ENCODE measurements around the gene PDE9A. TPM values are rescaled to one million over a fixed set of nuclear protein-coding genes. Genes with fewer than 3 reads are reported as not detected.

PDE9A gene
- total and polyA plus RNA-seq, 2 experiments from 2014 or later: 26.5 to 31.1 TPM

DNA sequence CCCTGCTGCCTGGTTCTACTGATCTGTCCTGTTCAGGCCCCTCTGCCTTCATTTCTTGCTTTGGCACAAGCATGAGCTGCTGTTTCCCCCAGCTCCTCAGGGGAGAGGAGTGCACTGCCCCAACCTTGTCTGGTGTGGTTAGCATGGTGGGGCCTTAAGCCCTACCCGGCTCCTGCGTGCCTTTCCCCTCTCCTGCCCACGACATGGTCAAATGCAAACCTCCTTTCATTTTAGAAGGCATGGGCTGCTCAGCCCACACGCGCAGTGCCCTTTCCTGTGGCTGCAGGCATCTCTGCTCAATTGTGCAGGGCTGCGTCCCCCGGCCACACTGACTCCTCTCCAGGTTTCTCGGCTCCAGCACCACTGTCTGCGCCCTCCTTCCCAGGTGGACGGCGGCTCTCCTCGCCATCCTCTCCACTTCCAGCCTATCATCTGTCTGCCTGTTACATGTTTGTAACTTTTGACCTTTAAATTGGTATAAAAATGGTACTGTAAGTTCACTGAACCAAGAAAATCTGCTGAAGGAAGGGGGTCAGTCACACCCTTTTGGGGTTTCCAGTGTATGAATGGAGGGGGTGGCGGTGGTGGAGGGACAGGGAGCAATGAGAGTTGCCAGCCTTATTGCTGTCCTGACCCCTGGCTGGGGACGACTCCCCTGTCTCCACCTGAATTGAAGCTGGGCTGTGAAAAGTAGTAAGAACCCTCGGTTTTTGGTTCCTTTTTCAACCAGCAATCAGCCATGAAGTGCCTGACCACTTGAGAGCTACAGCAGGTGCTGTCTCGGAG lies 5.1 kb downstream of the PDE9A start:
- no peak for TF ChIP-seq STAT1 (IDR thresholded peaks at IDR 0.05; ENCODE audit: unreplicated experiment)
- no peak for TF ChIP-seq REST (IDR thresholded peaks at IDR 0.05; ENCODE audit: unreplicated experiment)
- no peak for TF ChIP-seq POLR2AphosphoS5 (IDR thresholded peaks at IDR 0.05; ENCODE audit: low read depth)
- no peak for TF ChIP-seq EZH2 (IDR thresholded peaks at IDR 0.05; ENCODE audit: low read depth, unreplicated experiment)
- TF ChIP-seq EZH2phosphoT487 (IDR thresholded peaks at IDR 0.05; ENCODE audit: unreplicated experiment): no peak
- TF ChIP-seq ZNF331 (CRISPR knock-in tag; IDR thresholded peaks at IDR 0.05; ENCODE audit: low read depth): no peak
- TF ChIP-seq, protein P1, sequence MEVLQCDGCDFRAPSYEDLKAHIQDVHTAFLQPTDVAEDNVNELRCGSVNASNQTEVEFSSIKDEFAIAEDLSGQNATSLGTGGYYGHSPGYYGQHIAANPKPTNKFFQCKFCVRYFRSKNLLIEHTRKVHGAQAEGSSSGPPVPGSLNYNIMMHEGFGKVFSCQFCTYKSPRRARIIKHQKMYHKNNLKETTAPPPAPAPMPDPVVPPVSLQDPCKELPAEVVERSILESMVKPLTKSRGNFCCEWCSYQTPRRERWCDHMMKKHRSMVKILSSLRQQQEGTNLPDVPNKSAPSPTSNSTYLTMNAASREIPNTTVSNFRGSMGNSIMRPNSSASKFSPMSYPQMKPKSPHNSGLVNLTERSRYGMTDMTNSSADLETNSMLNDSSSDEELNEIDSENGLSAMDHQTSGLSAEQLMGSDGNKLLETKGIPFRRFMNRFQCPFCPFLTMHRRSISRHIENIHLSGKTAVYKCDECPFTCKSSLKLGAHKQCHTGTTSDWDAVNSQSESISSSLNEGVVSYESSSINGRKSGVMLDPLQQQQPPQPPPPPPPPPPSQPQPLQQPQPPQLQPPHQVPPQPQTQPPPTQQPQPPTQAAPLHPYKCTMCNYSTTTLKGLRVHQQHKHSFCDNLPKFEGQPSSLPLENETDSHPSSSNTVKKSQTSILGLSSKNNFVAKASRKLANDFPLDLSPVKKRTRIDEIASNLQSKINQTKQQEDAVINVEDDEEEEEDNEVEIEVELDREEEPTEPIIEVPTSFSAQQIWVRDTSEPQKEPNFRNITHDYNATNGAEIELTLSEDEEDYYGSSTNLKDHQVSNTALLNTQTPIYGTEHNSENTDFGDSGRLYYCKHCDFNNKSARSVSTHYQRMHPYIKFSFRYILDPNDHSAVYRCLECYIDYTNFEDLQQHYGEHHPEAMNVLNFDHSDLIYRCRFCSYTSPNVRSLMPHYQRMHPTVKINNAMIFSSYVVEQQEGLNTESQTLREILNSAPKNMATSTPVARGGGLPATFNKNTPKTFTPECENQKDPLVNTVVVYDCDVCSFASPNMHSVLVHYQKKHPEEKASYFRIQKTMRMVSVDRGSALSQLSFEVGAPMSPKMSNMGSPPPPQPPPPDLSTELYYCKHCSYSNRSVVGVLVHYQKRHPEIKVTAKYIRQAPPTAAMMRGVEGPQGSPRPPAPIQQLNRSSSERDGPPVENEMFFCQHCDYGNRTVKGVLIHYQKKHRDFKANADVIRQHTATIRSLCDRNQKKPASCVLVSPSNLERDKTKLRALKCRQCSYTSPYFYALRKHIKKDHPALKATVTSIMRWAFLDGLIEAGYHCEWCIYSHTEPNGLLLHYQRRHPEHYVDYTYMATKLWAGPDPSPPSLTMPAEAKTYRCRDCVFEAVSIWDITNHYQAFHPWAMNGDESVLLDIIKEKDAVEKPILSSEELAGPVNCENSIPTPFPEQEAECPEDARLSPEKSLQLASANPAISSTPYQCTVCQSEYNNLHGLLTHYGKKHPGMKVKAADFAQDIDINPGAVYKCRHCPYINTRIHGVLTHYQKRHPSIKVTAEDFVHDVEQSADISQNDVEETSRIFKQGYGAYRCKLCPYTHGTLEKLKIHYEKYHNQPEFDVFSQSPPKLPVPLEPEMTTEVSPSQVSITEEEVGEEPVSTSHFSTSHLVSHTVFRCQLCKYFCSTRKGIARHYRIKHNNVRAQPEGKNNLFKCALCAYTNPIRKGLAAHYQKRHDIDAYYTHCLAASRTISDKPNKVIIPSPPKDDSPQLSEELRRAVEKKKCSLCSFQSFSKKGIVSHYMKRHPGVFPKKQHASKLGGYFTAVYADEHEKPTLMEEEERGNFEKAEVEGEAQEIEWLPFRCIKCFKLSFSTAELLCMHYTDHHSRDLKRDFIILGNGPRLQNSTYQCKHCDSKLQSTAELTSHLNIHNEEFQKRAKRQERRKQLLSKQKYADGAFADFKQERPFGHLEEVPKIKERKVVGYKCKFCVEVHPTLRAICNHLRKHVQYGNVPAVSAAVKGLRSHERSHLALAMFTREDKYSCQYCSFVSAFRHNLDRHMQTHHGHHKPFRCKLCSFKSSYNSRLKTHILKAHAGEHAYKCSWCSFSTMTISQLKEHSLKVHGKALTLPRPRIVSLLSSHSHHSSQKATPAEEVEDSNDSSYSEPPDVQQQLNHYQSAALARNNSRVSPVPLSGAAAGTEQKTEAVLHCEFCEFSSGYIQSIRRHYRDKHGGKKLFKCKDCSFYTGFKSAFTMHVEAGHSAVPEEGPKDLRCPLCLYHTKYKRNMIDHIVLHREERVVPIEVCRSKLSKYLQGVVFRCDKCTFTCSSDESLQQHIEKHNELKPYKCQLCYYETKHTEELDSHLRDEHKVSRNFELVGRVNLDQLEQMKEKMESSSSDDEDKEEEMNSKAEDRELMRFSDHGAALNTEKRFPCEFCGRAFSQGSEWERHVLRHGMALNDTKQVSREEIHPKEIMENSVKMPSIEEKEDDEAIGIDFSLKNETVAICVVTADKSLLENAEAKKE (CRISPR knock-in tag; IDR thresholded peaks at IDR 0.05): no peak
- no peak for TF ChIP-seq JUNB (IDR thresholded peaks at IDR 0.05; ENCODE audit: unreplicated experiment)
- no peak for TF ChIP-seq ZNF114 (CRISPR knock-in tag; IDR thresholded peaks at IDR 0.05)
- TF ChIP-seq, protein P2, sequence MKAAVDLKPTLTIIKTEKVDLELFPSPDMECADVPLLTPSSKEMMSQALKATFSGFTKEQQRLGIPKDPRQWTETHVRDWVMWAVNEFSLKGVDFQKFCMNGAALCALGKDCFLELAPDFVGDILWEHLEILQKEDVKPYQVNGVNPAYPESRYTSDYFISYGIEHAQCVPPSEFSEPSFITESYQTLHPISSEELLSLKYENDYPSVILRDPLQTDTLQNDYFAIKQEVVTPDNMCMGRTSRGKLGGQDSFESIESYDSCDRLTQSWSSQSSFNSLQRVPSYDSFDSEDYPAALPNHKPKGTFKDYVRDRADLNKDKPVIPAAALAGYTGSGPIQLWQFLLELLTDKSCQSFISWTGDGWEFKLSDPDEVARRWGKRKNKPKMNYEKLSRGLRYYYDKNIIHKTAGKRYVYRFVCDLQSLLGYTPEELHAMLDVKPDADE (IDR thresholded peaks at IDR 0.05): no peak
- no peak for TF ChIP-seq CREB1 (CRISPR knock-in tag; IDR thresholded peaks at IDR 0.05; ENCODE audit: low read depth)
- TF ChIP-seq NANOG (IDR thresholded peaks at IDR 0.05; ENCODE audit: borderline replicate concordance): no peak
- no peak for TF ChIP-seq CTCF (conservative IDR thresholded peaks at IDR 0.05; ENCODE audit: low read depth in 2 of 2)
- Mint-ChIP-seq H3K27me3 (ENCODE audit: insufficient read depth, low read depth, poor library complexity) (peaks cover 17% of the 10 kb centered on the region), H3K4me1 (peaks cover 40% of the 10 kb centered on the region), H3K4me3 (no peak overlapping the region; the same call in 2 of the 3 replicates), H3K27ac (peak overlapping the region; percentile 36), H3K36me3 (ENCODE audit: low read depth) (peaks cover 18% of the 10 kb centered on the region; the same call in 1 of the 3 replicates), H3K9me3 (no peaks in the 10 kb centered on the region)
- DNase-seq (ENCODE audit: low spot score) (no peak), ATAC-seq (no peak)
- H3K4me1 ChIP-seq (ENCODE audit: insufficient read depth): peaks cover 25% of the 10 kb centered on the region
- no peak overlapping the region for H3K4me2 ChIP-seq
- H3K27ac ChIP-seq (ENCODE audit: low read depth): no peak overlapping the region
- peaks cover 24% of the 10 kb centered on the region for H4K20me1 ChIP-seq (replicated peaks; ENCODE audit: insufficient read depth)
- peaks cover 87% of the 10 kb centered on the region for H3K79me2 ChIP-seq (replicated peaks; ENCODE audit: insufficient read depth)
- no peaks in the 10 kb centered on the region for H3K27me3 ChIP-seq (ENCODE audit: insufficient read depth)
- no peaks in the 10 kb centered on the region for H3K9me2 ChIP-seq (ENCODE audit: insufficient read depth)
- H2AFZ ChIP-seq: no peak overlapping the region
- H3K4me3 ChIP-seq: no peak overlapping the region
- H3F3A ChIP-seq (replicated peaks; ENCODE audit: low read depth): 0 out of 2 replicates have a peak, but pooled peaks cover 15% of the 10 kb centered on the region
- no peaks in the 10 kb centered on the region for H3K36me3 ChIP-seq (ENCODE audit: insufficient read depth)
